Left renal cortex interstitium (tissue), 4 donors: ENCODE measurements around the gene JAZF1. TPM values are rescaled to one million over a fixed set of nuclear protein-coding genes. Genes with fewer than 3 reads are reported as not detected.

Experiments used
- DNase-seq, 4 donors: peaks; one replicate each; pipeline ENCODE4 v3.0.0-alpha.2; 2013; ENCODE audit warnings: low read depth in 4 of 4, low spot score in 2 of 4, missing footprints in 1 of 4
- polyA plus RNA-seq, 4 donors: library from polyadenylated mRNA; unstranded; fragments of 120-200 nt; gene quantifications; one replicate each; pipeline ENCODE4 v1.2.1, GENCODE V29; 2013; ENCODE audit not compliant: insufficient read length in 4 of 4

The JAZF1 gene
- polyA plus RNA-seq, 4 donors, result 10.9 to 15.5 (median 13.3) TPM

DNA sequence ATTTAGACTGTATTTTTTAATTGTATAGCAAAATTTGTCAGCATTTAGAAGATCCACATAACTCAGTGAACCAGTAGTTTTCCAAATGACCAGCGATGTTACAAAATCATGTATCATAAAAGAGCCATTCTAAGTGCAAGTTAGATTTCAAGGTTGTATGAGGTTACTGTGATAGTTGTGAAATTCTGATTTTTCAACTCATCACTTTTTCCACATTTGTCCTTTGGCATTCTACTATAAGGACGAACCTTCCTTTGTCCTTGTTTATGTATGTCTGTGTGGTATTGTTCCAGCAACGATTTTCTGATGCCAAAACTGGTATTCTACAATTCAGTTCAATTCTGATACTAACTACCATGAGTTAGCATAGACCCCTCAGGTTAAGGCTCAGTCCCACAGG, 376.5 kb downstream of the JAZF1 start:
- no peak for DNase-seq

DNA sequence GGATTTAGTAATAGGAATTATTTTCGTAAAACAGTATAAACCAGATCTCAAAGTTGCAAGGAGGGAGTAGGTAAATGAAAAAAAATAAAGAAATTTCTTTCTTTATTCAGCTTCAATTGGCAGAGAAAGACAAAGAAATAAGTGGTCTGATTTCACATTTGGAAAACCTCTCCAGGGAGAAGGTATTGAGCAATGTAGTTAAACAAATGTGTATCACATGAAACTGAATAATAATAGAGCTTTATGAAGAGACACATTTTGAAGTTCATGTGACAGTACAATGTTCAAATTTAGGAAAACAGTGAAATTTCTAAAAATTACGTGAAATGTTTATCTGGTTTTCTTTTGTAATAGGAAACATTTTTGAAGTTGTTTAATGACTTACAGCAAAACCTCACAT, 377.6 kb downstream of the JAZF1 start:
- no peak for DNase-seq

DNA sequence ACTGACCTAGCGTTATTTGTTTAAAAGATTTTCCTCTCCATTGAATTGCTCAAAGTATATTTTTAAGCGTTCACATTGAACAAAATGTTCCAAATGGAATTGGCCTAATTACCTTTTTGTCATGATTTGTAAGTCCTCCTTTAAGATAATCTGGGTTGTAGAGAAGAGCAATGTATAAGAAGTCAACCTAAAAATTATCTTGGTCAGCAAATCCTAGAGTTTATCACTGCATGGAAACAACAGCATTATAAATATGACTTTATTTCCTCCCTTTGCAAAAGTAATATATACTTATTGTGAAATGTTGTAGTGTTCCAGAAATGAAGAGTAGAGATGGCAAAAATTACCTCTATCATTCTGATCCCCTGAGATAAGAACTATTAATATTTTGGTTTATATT, 381.4 kb downstream of the JAZF1 start:
- DNase-seq, result no peak

DNA sequence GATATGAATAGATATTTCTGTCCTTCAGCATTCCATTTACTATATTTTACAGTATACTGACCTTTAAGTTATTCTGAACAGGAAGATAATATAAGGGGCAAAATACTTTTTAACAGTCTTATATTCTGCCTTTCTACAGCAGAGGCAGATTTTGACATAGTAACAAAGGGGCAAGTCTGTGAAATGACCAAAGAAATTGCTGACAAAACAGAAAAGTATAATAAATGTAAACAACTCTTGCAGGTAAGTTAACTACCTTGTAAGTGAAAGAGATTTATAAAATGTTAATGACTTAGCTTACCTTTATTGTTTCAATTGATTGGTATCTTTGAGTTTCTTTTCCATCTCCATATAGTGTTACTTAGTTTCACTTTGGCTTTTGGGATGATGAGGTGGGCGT, 384.6 kb downstream of the JAZF1 start:
- no peak for DNase-seq

DNA sequence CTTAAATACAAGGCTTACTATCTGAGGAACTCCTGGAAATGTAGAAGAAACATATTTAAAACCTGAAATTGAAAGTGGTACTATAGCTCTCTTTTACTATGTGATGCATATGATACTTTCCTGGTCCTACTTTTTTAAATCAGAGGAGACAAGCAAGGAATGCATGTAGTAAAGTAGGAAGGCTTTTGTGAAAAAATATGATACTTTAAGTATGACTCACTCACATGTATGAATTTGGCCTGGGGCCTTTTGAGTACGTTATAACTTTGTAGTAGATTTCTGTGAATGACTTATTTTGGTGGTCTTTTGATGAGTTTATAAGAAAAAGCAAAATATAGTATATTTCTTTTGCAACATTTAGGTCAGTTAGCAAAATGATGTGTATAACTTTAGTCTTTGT, 386.8 kb downstream of the JAZF1 start:
- DNase-seq, result no peak

DNA sequence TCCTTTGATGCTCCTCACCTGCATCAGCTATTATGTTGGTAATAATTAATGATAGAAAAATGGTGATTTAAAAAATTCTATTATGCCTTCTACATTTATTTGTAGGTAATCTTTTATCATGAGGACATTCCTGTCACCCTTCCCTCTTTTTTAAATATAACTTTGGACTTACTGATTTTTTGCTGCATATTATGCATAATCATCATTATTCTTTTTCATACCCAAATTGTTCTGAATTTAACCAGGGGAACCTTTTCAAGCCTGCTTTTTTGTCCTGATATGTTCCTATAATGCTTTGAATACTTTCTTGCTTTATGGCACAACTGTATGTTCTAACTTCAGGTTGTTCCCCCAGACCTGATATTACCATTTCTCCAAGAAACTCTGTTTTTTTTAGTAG, 392.2 kb downstream of the JAZF1 start:
- no peak for DNase-seq

DNA sequence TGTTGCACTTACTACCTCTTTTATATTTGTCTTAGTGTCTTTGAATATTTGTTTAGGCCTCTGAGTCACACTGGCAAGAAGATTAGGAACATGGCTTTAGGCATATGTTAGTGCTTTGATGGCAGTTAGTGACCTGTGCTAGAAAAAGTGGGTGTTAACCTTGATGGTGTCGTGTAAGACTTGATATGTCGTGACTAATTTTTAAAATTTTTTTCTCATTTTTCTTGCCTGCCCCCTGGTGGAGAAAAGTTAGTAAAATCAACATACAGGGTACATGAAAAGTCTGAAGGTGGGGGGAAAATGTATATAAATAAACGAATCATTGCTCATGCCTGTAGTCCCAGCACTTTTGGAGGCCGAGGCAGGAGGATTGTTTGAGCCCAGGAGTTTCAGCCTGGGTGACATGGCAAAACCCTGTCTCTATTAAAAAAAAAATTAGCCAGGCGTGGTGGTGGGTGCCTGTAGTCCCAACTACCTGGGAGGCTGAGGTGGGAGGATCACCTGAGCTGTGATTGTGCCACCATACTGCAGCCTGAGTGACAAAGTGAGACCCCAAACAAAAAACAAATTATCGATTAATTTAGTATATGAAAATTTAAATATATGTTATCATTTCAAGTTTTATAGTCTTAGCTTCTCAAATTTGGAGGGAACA, 396.1 kb downstream of the JAZF1 start:
- DNase-seq, result no peak

DNA sequence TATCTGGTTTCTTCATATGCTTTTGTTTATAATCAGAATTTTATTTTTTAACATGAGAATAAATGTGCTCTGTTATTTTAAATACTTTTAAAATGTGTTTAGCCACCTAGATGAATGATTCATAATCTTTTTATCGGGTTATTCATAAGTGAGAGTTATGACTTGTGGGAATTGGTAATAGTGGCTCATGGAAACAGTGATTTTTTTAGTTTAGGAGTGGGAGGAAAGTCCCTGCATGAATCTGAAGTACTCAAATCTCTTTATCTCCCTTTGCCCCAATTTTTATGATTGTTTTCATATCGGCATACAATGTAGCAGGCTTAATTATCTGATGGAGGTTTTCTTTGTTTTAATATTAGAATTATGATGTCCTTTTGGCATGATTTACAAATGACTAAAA, 397.7 kb downstream of the JAZF1 start:
- DNase-seq, result no peak

DNA sequence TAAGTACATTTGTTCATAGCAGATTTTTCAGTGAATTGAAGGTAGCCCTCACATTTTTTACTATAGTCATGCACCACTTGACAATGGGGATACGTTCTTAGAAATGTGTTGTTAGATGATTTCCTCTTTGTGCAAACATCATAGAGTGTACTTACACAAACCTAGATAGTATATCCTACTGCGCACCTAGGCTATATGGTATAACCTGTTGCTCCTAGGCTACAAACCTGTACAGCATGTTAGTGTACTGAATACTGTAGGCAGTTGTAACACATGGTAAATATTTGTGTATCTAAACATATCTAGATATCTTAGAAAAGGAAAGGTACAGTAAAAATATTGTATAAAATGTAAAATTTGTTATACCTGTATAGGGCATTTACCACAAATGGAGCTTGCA, 399.4 kb downstream of the JAZF1 start:
- DNase-seq, result no peak

Other genes with a start within 250 kb of the JAZF1 start
- 10 to 100 TPM in 1 of 4 donors, 1 to 10 TPM in 3; 5.7 to 17.0 (median 8.4) TPM for gene CREB5, start 231.7 kb upstream of the JAZF1 start, polyA plus RNA-seq